HepG2 (cell line): ENCODE measurements around the gene MAFB. TPM values are rescaled to one million over a fixed set of nuclear protein-coding genes. Genes with fewer than 3 reads are reported as not detected.

Experiments used
- HOXA3 ChIP-seq: sonication (generic); formaldehyde crosslinking; IDR thresholded peaks from 2 replicates; pipeline ENCODE4 v1.5.0; 2020; ENCODE audit warnings: missing genetic modification reagents
- HOXA9 ChIP-seq: sonication (generic); formaldehyde crosslinking; IDR thresholded peaks from 2 replicates; pipeline ENCODE4 v1.8.1; 2022; ENCODE audit warnings: missing genetic modification reagents, mild to moderate bottlenecking, moderate library complexity, borderline replicate concordance
- IKZF1 ChIP-seq: fragments of 450-650 bp; IDR thresholded peaks from 2 replicates; pipeline ENCODE4 v1.7.1; 2016
- KLF13 ChIP-seq: sonication (generic); formaldehyde crosslinking; IDR thresholded peaks from 2 replicates; pipeline ENCODE4 v1.4.0; 2020; ENCODE audit warnings: mild to moderate bottlenecking, missing genetic modification reagents
- MED1 ChIP-seq: sonication (generic); formaldehyde crosslinking; IDR thresholded peaks from 2 replicates; pipeline ENCODE4 v1.4.0; 2020; ENCODE audit warnings: missing genetic modification reagents
- MLXIP ChIP-seq: sonication (generic); formaldehyde crosslinking; IDR thresholded peaks from 2 replicates; pipeline ENCODE4 v1.9.0; 2021; ENCODE audit warnings: missing genetic modification reagents, borderline replicate concordance
- NR2F2 ChIP-seq: IDR thresholded peaks from 2 replicates; pipeline ENCODE4 v1.6.1; 2012; ENCODE audit warnings: low read depth, inconsistent platforms, borderline replicate concordance
- SMC3 ChIP-seq: IDR thresholded peaks from 2 replicates; pipeline ENCODE4 v1.6.1; 2011; ENCODE audit warnings: low read length, improper control_type of control experiment
- TOE1 ChIP-seq: sonication (generic); formaldehyde crosslinking; IDR thresholded peaks from 2 replicates; pipeline ENCODE4 v1.4.0; 2020; ENCODE audit warnings: mild to moderate bottlenecking, missing genetic modification reagents
- TP53 ChIP-seq: sonication (generic); formaldehyde crosslinking; conservative IDR thresholded peaks from 2 replicates; pipeline ENCODE4 v1.4.0; 2020; ENCODE audit warnings: missing genetic modification reagents
- U2AF2 ChIP-seq: fragments of 200-400 bp; formaldehyde crosslinking; IDR thresholded peaks from 2 replicates; pipeline ENCODE4 v1.6.1; 2017; ENCODE audit warnings: low read depth, mild to moderate bottlenecking, low read length
- ZBTB42 ChIP-seq: sonication (generic); formaldehyde crosslinking; IDR thresholded peaks from 2 replicates; pipeline ENCODE4 v1.5.0; 2020; ENCODE audit warnings: mild to moderate bottlenecking, missing genetic modification reagents
- ZBTB43 ChIP-seq: sonication (generic); formaldehyde crosslinking; conservative IDR thresholded peaks from 2 replicates; pipeline ENCODE4 v1.4.0; 2020; ENCODE audit warnings: missing genetic modification reagents
- ZBTB7A ChIP-seq: sonication (generic); formaldehyde crosslinking; IDR thresholded peaks from 2 replicates; pipeline ENCODE4 v1.8.0; 2022; ENCODE audit warnings: mild to moderate bottlenecking, missing genetic modification reagents
- ZMAT5 ChIP-seq: sonication (generic); formaldehyde crosslinking; IDR thresholded peaks from 2 replicates; pipeline ENCODE4 v1.5.0; 2020; ENCODE audit warnings: mild to moderate bottlenecking, low read depth, missing genetic modification reagents, borderline replicate concordance
- ZNF18 ChIP-seq: sonication (generic); formaldehyde crosslinking; IDR thresholded peaks from 2 replicates; pipeline ENCODE4 v1.8.0; 2022; ENCODE audit warnings: mild to moderate bottlenecking, missing genetic modification reagents; ENCODE audit not compliant: insufficient replicate concordance
- ZNF331 ChIP-seq: sonication (generic); formaldehyde crosslinking; IDR thresholded peaks from 2 replicates; pipeline ENCODE4 v1.4.0; 2020; ENCODE audit warnings: missing genetic modification reagents
- ZNF543 ChIP-seq: sonication (generic); formaldehyde crosslinking; IDR thresholded peaks from 2 replicates; pipeline ENCODE4 v1.4.0; 2020; ENCODE audit warnings: mild to moderate bottlenecking, missing genetic modification reagents
- ZNF652 ChIP-seq: IDR thresholded peaks from 2 replicates; pipeline ENCODE4 v1.6.1; 2016; ENCODE audit warnings: low read depth, borderline replicate concordance
- ZNF761 ChIP-seq: sonication (generic); formaldehyde crosslinking; conservative IDR thresholded peaks from 2 replicates; pipeline ENCODE4 v1.4.0; 2020; ENCODE audit warnings: mild to moderate bottlenecking, missing genetic modification reagents
- polyA plus RNA-seq, 8 experiments: library from polyadenylated mRNA; depleted of rRNA in 3 of 8; stranded (reverse) in 7 of 8; unstranded in 1 of 8; fragments of >200 nt; fragmentation: Illumina TruSeq in 4 of 8; extraction: Trizol in 4 of 8; gene quantifications; 2 replicates each; pipeline versions ENCODE4 v1.2.1 to v1.2.3, GENCODE V29; 2011 to 2016; ENCODE audit warnings: low read depth in 4 of 8, missing spikeins in 1 of 8, mixed read lengths in 1 of 8; ENCODE audit not compliant: insufficient read depth in 1 of 8
- total RNA-seq, 5 experiments: library from RNA; depleted of rRNA; stranded (reverse); fragments of >200 nt; fragmentation: Illumina TruSeq; extraction: Trizol; gene quantifications; 2 replicates each; pipeline ENCODE4 v1.2.3, GENCODE V29; 2016; ENCODE audit warnings: low read depth in 1 of 5
- TF ChIP-seq, protein P1 (sequence below): sonication (generic); formaldehyde crosslinking; conservative IDR thresholded peaks from 2 replicates; pipeline ENCODE4 v1.4.0; 2020; ENCODE audit warnings: missing genetic modification reagents

Gene MAFB
- total and polyA plus RNA-seq, 2 of the 13 experiments (the other 11 are each of a cell fraction or from before 2014, with no cell fraction given), result 0.08 to 0.11 TPM

- TF ChIP-seq ZNF18 (CRISPR knock-in tag) (no peak), KLF13 (no peak), U2AF2 (no peak), ZNF543 (no peak), ZNF761 (no peak), HOXA3 (CRISPR knock-in tag) (peak; percentile 10; the same call in 1 of the 2 replicates), ZNF331 (CRISPR knock-in tag) (no peak), HOXA9 (CRISPR knock-in tag) (no peak), ZBTB43 (CRISPR knock-in tag) (no peak), MED1 (no peak), NR2F2 (no peak), SMC3 (no peak), ZNF652 (CRISPR knock-in tag) (no peak), TOE1 (CRISPR knock-in tag) (no peak), ZMAT5 (CRISPR knock-in tag) (no peak), ZBTB42 (no peak), TP53 (no peak), IKZF1 (no peak), MLXIP (CRISPR knock-in tag) (no peak), ZBTB7A (CRISPR knock-in tag) (no peak)
- TF ChIP-seq, protein P1, sequence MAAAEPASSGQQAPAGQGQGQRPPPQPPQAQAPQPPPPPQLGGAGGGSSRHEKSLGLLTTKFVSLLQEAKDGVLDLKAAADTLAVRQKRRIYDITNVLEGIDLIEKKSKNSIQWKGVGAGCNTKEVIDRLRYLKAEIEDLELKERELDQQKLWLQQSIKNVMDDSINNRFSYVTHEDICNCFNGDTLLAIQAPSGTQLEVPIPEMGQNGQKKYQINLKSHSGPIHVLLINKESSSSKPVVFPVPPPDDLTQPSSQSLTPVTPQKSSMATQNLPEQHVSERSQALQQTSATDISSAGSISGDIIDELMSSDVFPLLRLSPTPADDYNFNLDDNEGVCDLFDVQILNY (CRISPR knock-in tag), result no peak
These were observed 622 bp downstream of the MAFB start (continued) for GRCh38 chr20:40688129-40689099.
